K562 (cell line): ENCODE measurements around the gene SH3TC2. TPM values are rescaled to one million over a fixed set of nuclear protein-coding genes. Genes with fewer than 3 reads are reported as not detected.

ENCODE experiments used
- CGGBP1 ChIP-seq: fragments of 250-450 bp; sonication (Bioruptor Pico); IDR thresholded peaks from 2 replicates; pipeline ENCODE4 v1.9.0; 2021; ENCODE audit warnings: mild to moderate bottlenecking
- CTBP1 ChIP-seq: fragments of 450-650 bp; IDR thresholded peaks from 2 replicates; pipeline ENCODE4 v1.6.1; 2016; ENCODE audit warnings: borderline replicate concordance
- DIDO1 ChIP-seq: fragments of 450-650 bp; IDR thresholded peaks from 2 replicates; pipeline ENCODE4 v1.6.1; 2016; ENCODE audit warnings: low read depth, missing biosample characterization, missing genetic modification characterization
- HDAC2 ChIP-seq: fragments of 450-650 bp; IDR thresholded peaks from 2 replicates; pipeline ENCODE4 v1.6.1; 2016; ENCODE audit warnings: mild to moderate bottlenecking
- POLR2AphosphoS2 ChIP-seq: IDR thresholded peaks from 2 replicates; pipeline ENCODE4 v1.6.1; 2012; ENCODE audit warnings: low read length, improper control_type of control experiment
- POLR3G ChIP-seq: IDR thresholded peaks from 2 replicates; pipeline ENCODE4 v1.6.1; 2011; ENCODE audit not compliant: insufficient read length, insufficient replicate concordance; ENCODE audit errors: extremely low read depth
- PRDM10 ChIP-seq: fragments of 450-650 bp; IDR thresholded peaks from 2 replicates; pipeline ENCODE4 v1.6.1; 2018; ENCODE audit not compliant: partially characterized antibody
- SP1 ChIP-seq: sonication (generic); formaldehyde crosslinking; IDR thresholded peaks from 2 replicates; pipeline ENCODE4 v1.8.1; 2022; ENCODE audit warnings: mild to moderate bottlenecking, missing genetic modification reagents
- SRF ChIP-seq, 2 experiments: fragments of 250-450, 450-650 bp in 1 of 2; sonication (Bioruptor Pico) in 1 of 2; sonication (generic) in 1 of 2; formaldehyde crosslinking; IDR thresholded peaks; 2 replicates each; pipeline versions ENCODE4 v1.5.0 to v1.5.1; 2020 to 2022; ENCODE audit warnings: mild to moderate bottlenecking in 1 of 2, missing genetic modification reagents in 1 of 2
- ZBTB1 ChIP-seq: sonication (generic); formaldehyde crosslinking; IDR thresholded peaks from 2 replicates; pipeline ENCODE4 v1.8.1; 2023; ENCODE audit warnings: missing genetic modification reagents, low read depth, mild to moderate bottlenecking, borderline replicate concordance
- ZBTB26 ChIP-seq: fragments of 450-650 bp; formaldehyde crosslinking; IDR thresholded peaks from 2 replicates; pipeline ENCODE4 v1.4.0; 2022; ENCODE audit warnings: missing genetic modification characterization
- ZNF239 ChIP-seq: fragments of 250-450 bp; sonication (Bioruptor Pico); IDR thresholded peaks from 2 replicates; pipeline ENCODE4 v1.4.0; 2020; ENCODE audit warnings: mild to moderate bottlenecking
- ZNF318 ChIP-seq, 2 experiments: fragments of 450-650 bp; IDR thresholded peaks; 2 replicates each; pipeline ENCODE4 v1.6.1; 2016; ENCODE audit warnings: mild to moderate bottlenecking in 2 of 2, borderline replicate concordance in 1 of 2, low read depth in 1 of 2, moderate library complexity in 1 of 2
- ZNF431 ChIP-seq: sonication (generic); formaldehyde crosslinking; IDR thresholded peaks from 2 replicates; pipeline ENCODE4 v1.8.0; 2022; ENCODE audit warnings: mild to moderate bottlenecking, missing genetic modification reagents
- ZNF830 ChIP-seq: fragments of 250-450 bp; sonication (Bioruptor Pico); IDR thresholded peaks from 2 replicates; pipeline ENCODE4 v1.5.0; 2021; ENCODE audit warnings: mild to moderate bottlenecking
- polyA plus RNA-seq, 8 experiments: library from polyadenylated mRNA; depleted of rRNA in 4 of 8; stranded (reverse) in 5 of 8; unstranded in 3 of 8; fragments of >200 nt; fragmentation: Nextera tagmentation in 2 of 8; fragmentation: Illumina TruSeq in 1 of 8; extraction: Ambion mirVana in 2 of 8; extraction: Trizol in 1 of 8; gene quantifications; 2 replicates each; pipeline versions ENCODE4 v1.2.1 to v1.2.3, GENCODE V29; 2011 to 2014; ENCODE audit warnings: inconsistent platforms in 1 of 8, missing spikeins in 1 of 8
- total RNA-seq, 7 experiments: library from RNA; depleted of rRNA in 6 of 7; stranded (reverse); fragments of >200 nt in 6 of 7; fragmentation: Illumina TruSeq in 2 of 7; extraction: Trizol in 2 of 7; gene quantifications; 2 replicates each; pipeline versions ENCODE4 v1.2.1 to v1.2.3, GENCODE V29; 2011 to 2021; ENCODE audit warnings: low replicate concordance in 1 of 7

Gene SH3TC2
- total and polyA plus RNA-seq, 9 of the 15 experiments (the other 6 are each of a cell fraction or from before 2014, with no cell fraction given): 0.03 to 0.80 (median 0.55) TPM; not detected in 1

- no peak for TF ChIP-seq POLR2AphosphoS2
- no peak for TF ChIP-seq HDAC2
- no peak for TF ChIP-seq ZBTB1 (CRISPR knock-in tag)
- TF ChIP-seq ZNF830: no peak
- TF ChIP-seq SP1: no peak
- peak; percentile 41 for TF ChIP-seq PRDM10
- TF ChIP-seq CTBP1: peak; percentile 21; the same call in 1 of the 2 replicates
- TF ChIP-seq CGGBP1 (CRISPR knock-in tag): no peak
- TF ChIP-seq ZNF431: no peak
- no peak for TF ChIP-seq ZBTB26 (CRISPR knock-in tag)
- no peak for TF ChIP-seq POLR3G
- no peak for TF ChIP-seq SRF (CRISPR knock-in tag; IDR thresholded peaks at IDR 0.05)
- TF ChIP-seq DIDO1 (tag): no peak
- no peak for TF ChIP-seq ZNF318 (IDR thresholded peaks at IDR 0.05; ENCODE audit: borderline replicate concordance in 1 of 2, low read depth in 1 of 2)
- no peak for TF ChIP-seq ZNF239 (CRISPR knock-in tag)
These were observed 16.5 kb downstream of the SH3TC2 start (continued) for GRCh38 chr5:149046196-149046829.
